HG03469 (cell line): ENCODE results near the gene ZNF710.

Experiments
- ATAC-seq: cut with Tn5 transposase; IDR thresholded peaks from one replicate; pipeline ENCODE4 v1.9.1; 2021; ENCODE audit warnings: mild to moderate bottlenecking, moderate library complexity, moderate number of reproducible peaks; ENCODE audit not compliant: unreplicated experiment

ZNF710 gene

GRCh38 chr15:89993349-89993748, 7.8 kb upstream of the ZNF710 start:
- no peak for ATAC-seq

GRCh38 chr15:89997079-89997478, 4.0 kb upstream of the ZNF710 start:
- no peak for ATAC-seq

DNA sequence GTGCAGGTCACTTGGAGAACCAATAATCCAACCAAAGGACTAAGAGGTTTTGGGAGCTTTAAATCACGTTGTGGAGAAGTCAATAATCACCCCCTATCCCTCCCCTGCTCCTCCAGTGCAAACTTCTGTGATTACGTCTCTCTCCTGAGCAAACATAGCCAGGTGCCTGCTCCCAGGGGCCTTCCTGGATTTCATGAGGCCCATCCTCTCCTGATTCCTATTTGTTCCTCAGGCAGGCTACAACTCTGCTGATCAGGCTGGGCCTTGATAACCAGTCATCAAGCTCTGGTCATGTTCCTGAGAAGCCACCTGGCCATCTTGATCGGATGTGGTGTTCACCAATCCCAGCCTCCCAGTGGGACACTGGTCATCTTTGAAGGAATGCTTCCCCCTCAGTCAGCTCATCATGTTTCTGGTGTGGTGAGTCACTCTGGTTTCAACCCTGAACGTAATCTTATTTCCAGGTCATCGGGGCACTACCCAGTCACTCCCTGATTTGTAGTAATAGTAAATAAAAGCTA, 2.9 kb upstream of the ZNF710 start:
- ATAC-seq: no peak

DNA sequence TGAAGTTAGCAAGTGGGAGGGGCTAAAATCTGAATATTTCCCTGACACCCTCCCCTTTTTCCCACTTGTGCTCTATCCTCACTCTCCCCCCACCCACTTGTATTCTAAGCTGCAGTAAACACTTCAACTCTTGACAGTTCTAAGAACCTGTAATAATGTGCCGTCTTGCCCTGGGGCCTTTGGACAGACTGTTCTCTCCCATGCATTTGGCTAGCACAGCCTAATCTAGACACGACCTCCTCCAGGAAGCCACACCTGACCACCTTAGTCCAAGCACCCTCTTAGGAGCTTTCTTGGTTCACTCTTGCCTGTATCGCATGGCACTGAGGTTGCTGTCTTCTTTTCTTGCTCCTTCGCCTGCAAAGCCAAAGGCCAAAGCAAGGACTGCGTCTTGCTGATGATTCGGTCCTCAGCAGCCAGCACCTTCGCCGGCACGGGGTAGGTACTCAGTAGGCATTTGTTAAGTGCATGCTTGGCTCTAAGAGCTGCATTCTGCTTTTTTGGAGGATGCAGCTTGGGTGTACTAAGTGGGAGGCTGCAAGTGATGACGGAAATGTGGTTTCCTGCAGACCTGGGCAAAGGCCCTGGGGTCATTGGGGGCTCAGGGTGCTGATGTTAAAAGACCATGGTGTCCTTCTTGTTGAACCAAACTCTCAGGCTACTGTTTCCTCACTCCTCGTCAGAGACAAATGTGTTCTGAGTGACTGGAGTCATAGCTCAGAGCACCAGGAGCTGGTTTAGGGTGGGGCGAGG, 2.0 kb upstream of the ZNF710 start:
- ATAC-seq: no peak

GRCh38 chr15:89999676-90000185, 1.4 kb upstream of the ZNF710 start:
- ATAC-seq: no peak

- no peak for ATAC-seq
Observed at GRCh38 chr15:90000186-90001001, 730 bp upstream of the ZNF710 start.

GRCh38 chr15:90001683-90002427, 731 bp downstream of the ZNF710 start:
- ATAC-seq: no peak

GRCh38 chr15:90002428-90002844, 1.3 kb downstream of the ZNF710 start:
- ATAC-seq: no peak

DNA sequence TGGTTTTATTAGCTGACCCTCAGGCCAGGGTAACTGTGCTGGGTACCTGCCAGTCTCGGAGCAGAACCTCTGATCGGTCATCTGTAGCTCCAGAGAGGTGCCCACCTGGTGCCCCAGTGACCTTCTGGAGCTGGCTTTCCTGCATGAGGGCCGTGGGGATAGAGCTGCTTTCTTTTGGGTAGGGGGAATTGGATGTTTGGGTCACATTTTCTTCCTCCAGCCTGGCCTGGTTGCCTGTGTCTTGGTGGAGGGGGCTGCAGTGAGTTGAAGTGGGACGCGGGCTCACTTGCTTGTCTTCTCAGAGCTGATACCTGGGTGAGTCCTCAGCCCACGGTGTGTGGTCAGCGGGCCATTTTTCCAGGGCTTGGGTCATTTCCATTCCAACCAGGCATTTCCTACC, 2.6 kb downstream of the ZNF710 start:
- ATAC-seq: no peak

- ATAC-seq: no peak
Observed at GRCh38 chr15:90004252-90004651, 3.1 kb downstream of the ZNF710 start.

DNA sequence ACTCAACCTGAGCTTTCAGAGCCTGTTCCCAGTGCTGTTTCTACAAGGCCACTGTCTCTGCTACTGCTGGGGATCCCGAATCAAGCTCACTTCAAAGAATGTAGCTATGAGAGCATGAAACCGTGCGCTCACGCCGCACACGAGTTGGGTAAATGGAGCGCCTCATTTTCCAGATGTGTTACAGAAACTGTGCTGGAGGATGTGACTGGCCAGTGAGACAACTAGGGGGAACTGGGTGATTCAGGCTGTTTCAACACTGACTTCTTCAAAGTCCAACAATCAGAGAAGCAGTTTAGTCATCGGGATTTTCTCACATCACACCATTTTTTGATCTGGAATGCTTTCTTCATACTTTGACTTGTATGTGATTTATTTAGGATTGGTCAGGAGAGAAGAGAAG, 3.5 kb downstream of the ZNF710 start:
- ATAC-seq: no peak

- no peak for ATAC-seq
Observed at GRCh38 chr15:90006217-90007075, 5.3 kb downstream of the ZNF710 start.

DNA sequence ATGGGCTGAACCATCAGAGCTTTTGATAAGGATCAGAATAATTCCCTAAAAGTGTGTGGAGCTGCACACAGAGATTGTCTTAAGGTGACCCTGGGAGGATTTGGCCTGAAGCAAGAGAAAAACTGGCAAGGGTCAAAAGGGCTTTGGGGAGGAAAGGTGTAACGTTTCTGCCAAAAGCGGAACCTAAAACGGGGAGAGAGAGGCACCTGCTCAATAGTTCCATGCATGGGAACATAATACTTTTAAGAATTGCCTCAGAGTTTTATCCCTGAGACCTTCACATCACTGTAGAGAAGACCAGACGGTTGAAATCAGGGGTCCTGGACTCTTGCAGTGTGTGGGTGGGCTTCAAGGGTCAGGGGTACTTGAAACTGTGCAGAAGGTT, 5.9 kb downstream of the ZNF710 start:
- no peak for ATAC-seq

- ATAC-seq: no peak
Observed at GRCh38 chr15:90008607-90009006, 7.5 kb downstream of the ZNF710 start.

- ATAC-seq: no peak
Observed at GRCh38 chr15:90009301-90010022, 8.3 kb downstream of the ZNF710 start.

GRCh38 chr15:90011705-90012104, 10.6 kb downstream of the ZNF710 start:
- no peak for ATAC-seq

- ATAC-seq: no peak
Observed at GRCh38 chr15:90013503-90013937, 12.4 kb downstream of the ZNF710 start.

- no peak for ATAC-seq
Observed at GRCh38 chr15:90015294-90015693, 14.2 kb downstream of the ZNF710 start.

DNA sequence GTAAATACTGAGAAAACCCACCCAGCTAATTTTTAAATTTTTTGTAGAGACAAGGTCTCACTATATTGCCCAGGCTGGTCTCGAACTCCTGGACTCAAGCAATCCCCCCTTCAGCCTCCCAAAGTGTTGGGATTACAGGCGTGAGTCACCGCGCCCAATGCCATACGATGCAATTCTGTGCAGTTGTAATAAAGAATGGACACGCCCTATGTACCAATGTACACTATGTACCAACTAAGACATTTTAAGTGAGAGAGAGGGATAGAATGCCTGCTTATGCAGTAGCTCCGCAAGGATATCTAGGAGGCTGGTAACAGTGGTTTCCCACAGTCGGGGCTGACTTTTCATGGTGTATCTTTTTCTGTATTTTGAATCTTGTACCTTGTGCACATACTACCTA, 14.6 kb downstream of the ZNF710 start:
- ATAC-seq: no peak
